Midbrain (tissue), 1 donor: ENCODE data around the gene ADGRD1.
A peak's percentile ranks its signal among the peaks of the same experiment; 100 is the strongest.

Experiments
- DNase-seq: peaks from one replicate; lab custom pipeline; 2025; lab: John Stamatoyannopoulos, UW

The ADGRD1 gene

DNA sequence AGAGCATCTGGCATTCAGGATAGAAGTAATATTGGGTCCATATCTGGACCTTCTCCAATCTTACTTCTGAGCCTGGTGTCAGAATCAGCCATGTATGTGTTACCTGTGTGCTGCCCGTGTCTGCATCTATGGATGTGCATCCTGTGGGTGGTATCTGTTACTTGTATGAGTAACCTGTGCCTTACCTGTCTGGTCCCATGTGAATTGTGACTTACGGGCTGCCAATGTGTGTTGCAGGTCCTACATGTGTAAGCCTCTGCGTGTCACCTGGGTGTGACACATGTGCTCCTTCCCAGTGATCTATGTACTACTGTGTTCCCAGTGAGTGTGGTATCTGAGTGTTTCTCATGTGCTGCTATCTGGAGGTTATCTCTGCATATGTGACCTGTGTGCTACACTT is 208.4 kb downstream of the ADGRD1 start:
- DNase-seq = no peak

DNA sequence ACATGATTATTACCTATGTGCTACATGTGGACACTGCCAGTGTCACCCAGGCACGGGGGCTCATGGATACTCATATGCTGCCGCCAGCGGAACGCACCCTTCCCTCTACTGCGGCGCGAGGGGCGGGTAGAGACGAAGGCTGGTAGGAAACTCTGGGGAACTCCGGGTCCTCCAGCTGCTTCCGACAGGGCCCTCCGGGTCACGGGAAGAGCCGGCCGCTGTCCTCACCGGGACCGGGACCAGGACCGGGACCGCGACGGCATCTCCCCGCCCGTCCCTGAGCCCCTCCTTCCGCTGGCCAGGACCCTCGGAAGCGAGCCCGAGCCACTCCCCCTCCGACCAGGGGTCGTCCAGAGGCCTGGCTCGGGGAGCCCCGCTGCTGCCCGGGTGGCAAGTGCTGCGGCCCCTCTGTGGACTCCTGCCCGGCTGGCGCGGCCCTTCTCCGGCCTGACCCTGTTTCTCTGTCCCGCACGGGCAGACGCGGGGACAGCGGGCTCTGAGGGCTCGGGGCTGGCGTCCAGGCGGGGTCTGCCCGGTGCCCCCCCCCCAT is 209.6 kb downstream of the ADGRD1 start:
- DNase-seq = no peak

DNA sequence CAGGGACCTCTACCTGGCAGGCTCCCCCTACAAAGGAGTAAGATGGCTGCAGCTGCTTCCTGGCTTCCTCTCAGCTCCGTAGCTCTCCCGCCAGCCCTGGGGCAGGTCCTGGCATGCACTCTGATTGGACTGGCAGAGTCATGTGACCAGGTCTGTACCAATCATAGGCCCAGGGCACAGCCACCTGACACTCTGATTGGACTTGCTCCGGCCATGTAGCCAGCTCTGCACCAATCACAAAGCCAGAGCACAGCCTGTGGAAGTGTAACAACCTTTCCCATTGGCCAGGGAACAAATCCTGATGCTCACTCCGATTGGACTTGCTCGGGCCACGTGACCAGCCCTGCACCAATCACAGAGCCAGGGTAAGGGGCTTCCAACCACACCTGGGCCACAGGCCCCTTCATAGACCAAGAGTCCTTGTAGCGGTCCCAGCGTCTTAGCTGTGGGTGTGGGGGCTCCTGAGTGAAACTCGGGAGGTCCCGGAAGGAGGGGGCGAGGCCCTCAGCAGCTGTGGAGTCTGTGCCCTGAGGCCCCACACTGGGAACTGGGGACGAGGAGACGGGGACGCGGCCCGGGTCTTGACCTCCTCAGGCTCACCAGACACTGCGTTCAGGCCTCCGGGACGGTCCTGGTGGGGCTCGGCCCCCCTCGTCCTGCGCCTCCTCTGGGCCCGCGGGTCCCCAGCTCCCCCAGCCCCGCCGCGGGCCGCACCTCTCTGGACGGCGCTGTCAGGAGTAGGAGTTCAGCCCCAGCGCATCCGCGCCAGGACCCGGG is 210.6 kb downstream of the ADGRD1 start:
- no peak for DNase-seq

DNA sequence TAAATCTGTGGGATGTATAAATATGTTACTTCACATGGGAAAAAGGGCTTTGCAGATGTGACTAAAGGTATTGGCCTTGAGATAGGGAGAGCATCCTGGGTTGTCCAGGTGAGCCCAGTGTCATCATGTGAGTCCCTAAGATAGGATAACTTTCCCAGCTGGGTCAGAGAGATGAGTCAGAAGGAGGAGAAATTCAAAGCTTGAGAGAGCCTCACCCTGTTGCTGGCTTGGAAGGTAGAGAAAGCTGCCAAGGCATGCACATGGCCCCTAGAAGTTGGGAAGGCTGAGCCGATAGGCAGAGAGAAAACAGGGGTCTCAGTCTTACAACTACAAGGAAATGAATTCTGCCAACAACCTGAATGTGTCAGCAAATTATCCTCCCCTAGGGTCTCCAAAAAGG is 213.0 kb downstream of the ADGRD1 start:
- DNase-seq = no peak

DNA sequence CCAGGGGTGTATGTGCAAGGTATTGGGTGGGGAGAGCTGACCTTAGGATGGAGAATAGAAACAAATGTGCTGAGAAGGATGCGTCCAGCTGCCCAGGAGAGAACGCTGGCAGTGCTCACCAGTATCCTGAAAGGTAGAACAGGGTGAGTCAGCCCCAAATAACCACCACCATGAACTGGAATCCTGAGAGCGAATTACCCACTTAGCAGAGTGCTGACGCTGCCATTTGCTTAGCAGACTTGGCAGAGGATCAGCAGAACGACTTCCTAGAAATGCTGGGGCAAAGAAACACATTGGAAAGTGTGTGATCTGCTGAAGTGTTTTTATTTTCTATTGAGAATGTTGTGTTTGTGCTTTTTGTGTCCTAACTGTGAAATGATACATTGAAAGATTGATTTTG is 213.6 kb downstream of the ADGRD1 start:
- peak; percentile 24 for DNase-seq

DNA sequence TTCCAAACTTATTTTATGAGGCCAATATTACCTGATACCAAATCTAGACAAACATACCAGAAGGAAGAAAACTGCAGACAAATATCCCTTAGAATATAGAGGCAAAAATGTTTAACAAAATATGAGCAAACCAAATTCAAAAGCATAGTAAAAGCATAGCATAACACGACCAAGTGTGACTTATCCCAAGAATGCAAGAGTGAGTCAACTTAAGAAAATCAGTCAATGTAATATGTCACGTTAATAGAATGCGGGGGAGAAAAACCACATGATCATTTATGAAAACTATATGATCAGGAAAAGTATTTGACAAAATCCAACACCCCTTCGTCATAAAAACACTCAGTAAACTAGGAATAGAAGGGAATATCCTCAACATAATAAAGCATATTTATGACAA is 217.3 kb downstream of the ADGRD1 start:
- no peak for DNase-seq

DNA sequence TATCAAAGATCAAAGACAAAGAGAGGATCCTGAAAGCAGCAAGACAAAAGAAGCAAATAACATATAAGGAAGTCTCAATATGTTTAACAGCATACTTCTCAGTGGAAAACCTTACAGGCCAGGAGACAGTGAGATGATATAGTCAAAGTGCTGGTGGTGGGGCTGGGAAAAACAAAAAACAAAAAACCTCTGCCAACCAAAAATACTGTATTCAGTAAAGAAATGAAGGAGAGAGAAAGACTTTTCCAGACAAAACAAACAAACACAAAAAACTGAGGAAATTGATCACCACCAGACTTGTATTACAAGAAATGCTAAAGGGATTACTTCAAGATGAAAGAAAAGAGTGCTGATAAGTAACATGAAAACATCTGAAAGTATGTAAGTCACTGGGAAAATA is 221.2 kb downstream of the ADGRD1 start:
- no peak for DNase-seq

DNA sequence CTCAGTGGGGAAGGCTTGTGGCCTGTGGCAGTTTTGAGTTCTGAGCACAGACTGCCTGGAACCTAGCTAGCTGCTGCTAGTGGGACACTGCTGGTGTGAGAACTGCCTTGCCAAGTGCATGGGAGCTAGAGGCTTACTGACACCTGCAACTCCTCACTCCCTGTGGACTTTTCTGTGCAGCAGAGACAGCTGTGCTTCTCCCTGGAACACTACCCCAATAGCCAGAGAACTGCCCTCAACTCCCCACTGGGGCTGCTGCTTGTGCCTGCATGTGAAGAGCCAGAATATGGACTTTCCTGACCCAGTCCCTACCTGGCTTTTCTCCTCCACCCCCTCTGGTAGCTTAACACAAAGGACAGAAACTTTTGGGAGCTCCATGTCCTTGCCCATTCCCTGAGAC is 222.6 kb downstream of the ADGRD1 start:
- no peak for DNase-seq

DNA sequence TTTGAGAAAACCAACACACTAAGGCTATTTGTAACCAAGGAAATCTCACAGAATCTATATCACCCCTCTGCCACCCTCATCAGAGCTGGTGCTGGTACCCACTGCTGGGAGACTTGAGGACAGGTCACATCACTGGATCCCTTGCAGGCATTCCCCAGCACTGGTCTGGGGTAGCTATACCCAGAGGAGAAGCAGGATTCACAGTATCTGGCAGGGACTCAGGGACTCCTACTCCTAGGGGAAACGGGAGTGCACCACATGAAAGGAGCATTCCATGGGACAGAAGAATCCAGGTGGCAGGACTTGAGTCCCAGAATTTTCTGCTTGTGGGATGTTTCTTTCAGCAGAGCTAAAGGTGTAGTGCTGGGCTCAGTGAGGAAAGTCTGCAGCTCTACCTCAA is 223.2 kb downstream of the ADGRD1 start:
- no peak for DNase-seq

DNA sequence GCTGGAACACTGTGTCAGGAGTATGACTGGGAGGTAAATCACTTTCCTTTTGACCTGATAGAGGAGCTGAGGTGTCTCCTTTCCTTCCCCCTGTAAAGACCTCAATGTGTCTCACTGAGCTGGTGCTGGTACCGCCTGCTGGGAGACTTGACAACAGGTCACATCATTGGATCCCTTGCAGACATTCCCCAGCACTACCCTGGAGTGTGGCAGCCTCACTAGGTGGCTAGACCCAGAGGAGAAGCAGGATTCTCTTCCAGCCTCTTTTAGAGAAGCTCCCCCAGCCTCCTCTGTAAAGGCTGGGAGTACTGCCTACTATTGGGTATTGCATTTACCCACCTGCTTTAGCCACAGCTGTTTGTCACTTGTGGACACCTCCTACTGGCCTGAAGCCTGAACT is 223.9 kb downstream of the ADGRD1 start:
- DNase-seq = no peak

DNA sequence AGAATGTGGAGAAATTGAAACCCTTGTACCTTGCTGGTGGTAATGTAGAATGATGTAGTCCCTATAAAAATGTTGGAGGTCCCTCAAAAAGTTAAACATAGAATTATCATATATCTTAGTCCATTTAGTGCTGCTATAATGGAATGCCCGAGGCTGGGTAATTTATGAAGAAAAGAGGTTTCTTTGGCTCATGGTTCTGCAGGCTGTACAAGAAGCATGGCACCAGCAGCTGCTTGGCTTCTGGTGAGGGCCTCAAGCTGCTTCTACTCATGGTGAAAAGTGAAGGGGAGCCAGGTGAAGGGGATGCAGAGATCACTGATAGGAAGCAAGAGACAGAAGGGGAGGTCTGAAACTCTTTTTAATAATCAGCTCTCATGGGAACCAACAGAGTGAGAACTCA is 233.9 kb downstream of the ADGRD1 start:
- no peak for DNase-seq

DNA sequence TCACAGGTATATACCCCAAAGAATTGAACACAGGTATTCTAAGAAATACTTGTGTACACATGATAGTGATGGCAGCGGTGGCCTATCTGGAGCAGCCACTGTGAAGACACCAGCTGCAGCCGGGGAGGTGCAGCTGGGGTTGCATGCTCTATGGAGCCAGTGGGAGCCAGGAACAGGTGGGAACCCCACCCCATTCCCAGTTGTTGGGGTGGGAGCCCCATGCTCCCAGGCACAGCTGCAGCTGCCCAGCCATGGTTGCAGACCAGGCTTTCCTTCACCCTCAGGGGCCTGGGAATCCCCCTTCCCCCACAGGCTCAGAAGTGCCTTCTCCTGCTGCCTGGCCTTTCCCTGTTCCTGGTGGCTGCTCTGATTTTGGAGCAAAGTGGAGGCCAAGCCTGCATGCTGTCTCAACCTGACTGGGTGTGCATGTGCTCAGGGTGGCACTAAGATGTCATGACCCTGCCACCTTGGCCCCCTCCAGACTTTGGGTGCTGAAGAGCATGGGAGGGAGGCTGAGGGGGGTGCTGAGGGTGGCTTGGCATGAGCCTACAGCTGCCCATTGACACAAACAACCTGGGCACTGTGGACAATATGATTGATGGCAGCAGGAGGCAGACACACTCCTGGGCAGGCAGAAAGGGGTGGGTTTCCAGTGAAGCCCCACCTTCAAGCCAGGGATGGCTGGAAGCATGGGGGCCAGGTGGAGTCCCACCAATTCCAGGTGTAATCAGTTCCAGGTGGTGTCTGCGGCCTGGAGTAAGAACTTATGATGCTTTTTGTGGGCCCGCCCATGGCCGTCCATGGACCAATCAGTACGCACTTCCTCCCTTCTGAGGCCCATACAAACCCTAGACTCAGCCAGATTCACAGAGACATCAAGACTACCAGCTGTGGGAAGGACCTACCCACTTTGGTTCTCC is 234.7 kb downstream of the ADGRD1 start:
- DNase-seq = no peak

DNA sequence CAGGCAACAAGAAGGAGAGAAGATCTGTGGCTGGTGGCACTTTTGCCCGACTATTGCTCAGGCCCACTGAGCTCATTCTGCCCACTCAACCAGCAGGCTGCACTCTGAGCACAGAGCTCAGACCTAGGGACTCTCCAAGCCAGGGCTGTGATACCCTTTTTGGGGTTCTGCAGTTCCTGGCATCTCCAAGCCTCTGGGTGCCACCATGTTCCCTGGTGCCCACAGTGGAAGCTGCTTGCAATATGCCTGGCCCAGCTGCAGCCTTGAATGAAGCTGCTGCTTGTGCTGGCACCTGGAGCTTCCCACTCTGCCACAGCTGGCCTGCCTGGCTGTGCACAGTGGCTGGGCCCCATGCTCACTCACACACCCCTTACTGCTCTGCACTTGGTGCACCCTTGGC is 236.1 kb downstream of the ADGRD1 start:
- no peak for DNase-seq

DNA sequence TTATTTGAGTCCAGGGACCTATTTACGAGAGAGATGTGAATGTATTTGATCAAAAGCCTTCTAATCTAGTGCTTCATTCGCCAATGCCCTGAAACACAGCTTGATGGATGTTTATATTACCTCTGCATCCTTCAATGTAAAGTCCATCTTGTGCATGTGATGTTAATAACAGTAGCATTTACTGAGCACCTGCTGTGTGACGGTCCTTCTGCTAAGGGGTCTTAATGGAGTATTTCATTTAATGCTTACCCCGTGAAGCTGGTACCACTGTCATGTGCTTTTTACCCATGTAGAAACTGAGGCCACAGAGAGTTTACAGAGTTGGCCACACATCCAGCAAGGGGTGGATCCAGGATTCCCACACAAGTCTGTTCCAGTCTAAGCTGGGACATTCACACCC is 237.3 kb downstream of the ADGRD1 start:
- no peak for DNase-seq
